ENCODE data around the gene GAS2. TPM values are rescaled to one million over a fixed set of nuclear protein-coding genes. Genes with fewer than 3 reads are reported as not detected.

GAS2 gene
- total RNA-seq, 1 donor from 2014 or later = 2.1 TPM

- no peak for DNase-seq (ENCODE audit: low read depth)
Observed at GRCh38 chr11:22725079-22725478, 58.7 kb downstream of the GAS2 start.

DNA sequence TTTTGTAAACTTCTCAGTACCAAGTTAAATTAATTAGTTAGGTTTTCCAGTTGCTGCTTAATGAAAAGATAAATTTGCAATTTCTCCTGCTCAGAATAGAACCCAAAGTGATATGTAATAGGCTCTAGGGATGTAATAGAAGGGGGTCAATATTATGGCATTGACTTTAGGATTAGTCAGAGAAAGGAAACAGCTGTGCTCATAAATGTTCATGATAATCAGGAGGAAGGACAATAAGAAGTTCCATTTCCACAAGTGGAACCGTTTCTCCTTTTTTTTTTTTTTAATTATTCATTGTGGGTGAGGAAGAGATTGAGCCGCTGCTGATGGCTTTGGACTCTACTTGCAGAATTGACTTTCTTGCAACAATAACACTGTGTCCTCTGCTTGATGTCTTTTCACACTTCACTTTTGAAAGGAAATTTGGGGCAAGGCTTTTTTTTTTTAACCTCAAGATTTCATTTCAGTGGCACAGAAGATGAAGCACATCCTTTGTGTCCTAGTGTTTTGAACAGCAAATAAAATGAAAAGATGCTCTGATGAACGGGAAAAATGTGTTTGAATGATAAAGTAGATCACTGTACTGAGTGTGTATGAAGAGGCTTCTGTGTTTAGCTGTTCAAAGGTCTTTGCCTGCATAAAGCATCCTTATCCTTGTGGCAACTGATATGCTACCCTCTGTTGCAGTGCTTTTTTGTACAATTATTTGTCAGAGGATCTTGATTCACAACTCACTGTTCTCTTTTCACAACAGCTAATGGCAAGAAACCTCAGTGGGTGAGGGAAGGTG is 62.4 kb downstream of the GAS2 start:
- DNase-seq (ENCODE audit: low read depth) = no peak

- DNase-seq (ENCODE audit: low read depth) = peak; percentile 3
Observed at GRCh38 chr11:22730319-22730718, 63.9 kb downstream of the GAS2 start.

GRCh38 chr11:22732588-22732987 is 66.2 kb downstream of the GAS2 start:
- DNase-seq (ENCODE audit: low read depth) = no peak

DNA sequence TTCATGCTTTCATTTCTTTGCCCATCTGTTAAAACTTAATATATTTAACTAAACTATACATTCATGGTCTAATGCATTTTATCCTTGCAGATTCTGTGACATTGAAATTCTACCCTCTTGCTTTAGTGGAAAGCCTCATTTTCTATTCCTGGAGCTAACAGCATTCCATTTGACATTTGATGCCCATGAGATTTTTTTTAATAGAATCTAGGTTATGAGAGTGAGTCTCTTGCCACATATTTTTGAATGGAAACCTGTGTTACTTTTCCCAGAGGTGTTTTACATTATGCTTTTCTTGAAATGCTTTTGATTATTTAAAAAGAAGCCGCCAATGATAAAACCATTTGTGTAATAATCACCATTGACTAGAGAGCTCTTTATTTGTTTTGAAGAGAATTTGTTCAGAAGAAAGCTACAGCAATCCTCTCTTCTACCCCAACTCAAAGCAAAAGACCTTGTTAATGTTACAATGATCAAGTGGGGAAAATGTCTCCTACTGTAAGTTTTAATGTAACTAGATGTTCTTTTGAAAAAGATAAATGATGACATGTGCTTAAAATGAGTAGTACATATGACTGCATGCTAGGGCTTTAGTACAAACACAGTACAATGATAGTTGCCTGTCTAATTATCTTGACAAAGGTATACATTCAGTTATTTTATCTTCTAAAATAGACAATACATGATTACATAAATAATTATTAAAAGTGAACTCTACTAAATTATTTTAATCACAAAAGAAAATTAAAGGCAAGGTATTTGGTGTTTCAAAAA is 67.3 kb downstream of the GAS2 start:
- no peak for DNase-seq (ENCODE audit: low read depth)

GRCh38 chr11:22734628-22735345 is 68.4 kb downstream of the GAS2 start:
- no peak for DNase-seq (ENCODE audit: low read depth)

- DNase-seq (ENCODE audit: low read depth) = no peak
Observed at GRCh38 chr11:22742157-22742613, 75.8 kb downstream of the GAS2 start.

DNA sequence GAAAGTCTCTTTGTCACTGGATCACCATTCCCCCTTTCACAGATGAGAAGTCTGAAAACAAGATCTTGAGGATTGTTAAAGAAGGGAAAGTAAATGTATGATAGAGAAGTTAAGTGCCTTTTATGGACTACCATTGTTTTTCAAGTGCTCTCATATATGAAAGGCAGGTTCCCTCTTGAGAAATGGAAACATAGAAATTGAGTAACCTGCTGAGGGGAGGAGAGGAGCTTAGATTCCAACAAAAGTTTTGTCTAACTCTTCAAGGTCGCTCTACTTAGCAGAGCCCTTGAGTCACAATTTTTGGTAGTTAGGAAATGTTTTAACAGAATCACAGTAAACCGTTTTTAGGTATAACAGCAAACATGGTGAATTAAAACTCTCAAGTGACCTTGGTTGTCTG is 83.1 kb downstream of the GAS2 start:
- DNase-seq (ENCODE audit: low read depth) = no peak

- no peak for DNase-seq (ENCODE audit: low read depth)
Observed at GRCh38 chr11:22752908-22753310, 86.5 kb downstream of the GAS2 start.

- DNase-seq (ENCODE audit: low read depth) = no peak
Observed at GRCh38 chr11:22753416-22753815, 87.0 kb downstream of the GAS2 start.

GRCh38 chr11:22761066-22761465 is 94.7 kb downstream of the GAS2 start:
- DNase-seq (ENCODE audit: low read depth) = no peak

DNA sequence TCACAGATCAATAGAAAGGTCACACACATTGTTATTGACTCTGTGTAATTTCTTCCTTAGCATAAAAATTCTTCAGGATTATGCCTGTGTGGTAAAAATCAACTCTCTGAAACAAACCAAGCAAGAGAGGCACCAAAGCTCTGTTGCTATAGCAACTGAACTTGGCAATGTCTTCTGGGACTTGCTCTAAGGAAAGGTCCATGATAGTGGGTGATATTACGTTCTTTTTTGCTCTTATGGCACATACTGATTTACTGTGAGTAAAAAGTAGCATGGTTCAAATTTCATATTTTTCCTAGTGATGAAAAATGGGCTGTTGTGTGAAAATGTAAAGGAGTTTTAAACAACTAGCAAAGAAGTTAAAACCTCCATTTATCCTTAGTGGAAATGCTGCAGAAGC is 96.8 kb downstream of the GAS2 start:
- no peak for DNase-seq (ENCODE audit: low read depth)

DNA sequence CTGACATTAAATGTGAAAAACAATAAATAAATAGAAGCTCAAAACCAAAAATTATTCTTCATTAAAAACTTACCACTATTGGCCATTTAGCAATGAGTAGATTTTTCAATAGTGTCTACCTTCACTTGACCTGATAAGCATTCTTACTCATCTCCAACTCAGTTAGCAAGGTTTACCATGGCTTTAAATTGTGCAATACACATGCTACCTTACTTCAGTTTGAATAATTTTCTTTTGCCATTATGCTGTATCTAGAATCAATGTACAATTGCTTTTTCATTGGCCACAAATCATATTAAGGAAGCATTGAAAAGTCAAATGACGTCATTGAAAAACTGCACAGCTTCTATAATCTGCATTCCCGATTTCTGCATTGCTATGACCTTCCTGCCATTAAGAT is 98.3 kb downstream of the GAS2 start:
- no peak for DNase-seq (ENCODE audit: low read depth)

DNA sequence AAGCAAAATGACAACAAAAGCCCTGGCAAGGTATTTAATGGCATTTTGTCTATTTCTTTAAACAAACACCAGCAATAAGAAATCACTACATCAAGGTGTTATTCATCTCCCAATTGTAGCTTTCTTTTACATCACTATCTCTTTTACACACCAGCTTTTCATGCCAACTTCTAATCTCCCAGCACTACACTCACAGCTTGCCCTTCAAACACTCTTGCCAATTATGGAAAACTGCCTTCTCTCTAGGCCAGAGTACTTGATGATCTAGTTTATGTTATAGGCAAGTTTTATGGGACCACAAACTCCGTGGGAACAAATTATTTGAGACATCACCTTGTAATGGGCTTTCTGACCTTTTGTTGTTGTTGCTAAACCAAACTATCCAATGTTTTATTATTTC is 101.9 kb downstream of the GAS2 start:
- no peak for DNase-seq (ENCODE audit: low read depth)

- DNase-seq (ENCODE audit: low read depth) = no peak
Observed at GRCh38 chr11:22769081-22769480, 102.7 kb downstream of the GAS2 start.

- no peak for DNase-seq (ENCODE audit: low read depth)
Observed at GRCh38 chr11:22774716-22775115, 108.3 kb downstream of the GAS2 start.

DNA sequence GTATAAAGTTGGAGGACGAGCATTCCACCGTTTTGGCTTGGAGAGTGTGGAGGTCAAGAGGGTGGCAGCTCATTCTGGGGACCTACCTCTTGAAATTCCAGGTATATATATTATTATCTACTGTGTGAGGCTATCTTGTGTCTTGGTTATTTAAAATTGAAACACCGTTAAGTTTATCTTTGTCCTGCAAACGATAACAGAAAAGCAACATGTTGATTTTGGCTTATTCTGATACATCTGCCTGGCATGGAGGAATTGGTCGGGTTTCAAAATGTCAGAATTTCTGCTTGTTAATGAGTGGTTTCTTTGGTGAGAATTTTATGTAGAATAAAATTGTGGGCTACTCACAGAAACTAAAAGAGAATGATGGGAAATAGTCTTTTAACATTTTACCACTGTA is 108.8 kb downstream of the GAS2 start:
- no peak for DNase-seq (ENCODE audit: low read depth)

DNA sequence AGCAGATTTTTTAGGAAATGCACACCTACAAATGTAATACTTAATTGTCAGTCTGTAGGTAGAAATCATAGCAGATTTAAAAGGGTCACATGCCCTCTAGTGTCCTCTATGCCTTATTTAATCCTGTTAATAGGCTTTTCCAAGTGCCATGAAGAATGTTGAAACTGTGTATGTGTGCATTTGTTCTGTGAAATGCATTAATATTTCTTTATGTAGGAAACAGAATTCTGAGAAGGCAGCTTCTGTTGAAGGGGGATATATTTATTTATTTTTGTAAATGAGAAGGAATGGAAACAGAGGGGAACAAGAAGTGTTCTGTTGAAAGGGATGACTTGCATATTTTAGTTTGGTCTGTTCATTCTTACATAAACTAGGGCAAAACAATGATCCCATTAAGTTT is 112.2 kb downstream of the GAS2 start:
- no peak for DNase-seq (ENCODE audit: low read depth)

DNA sequence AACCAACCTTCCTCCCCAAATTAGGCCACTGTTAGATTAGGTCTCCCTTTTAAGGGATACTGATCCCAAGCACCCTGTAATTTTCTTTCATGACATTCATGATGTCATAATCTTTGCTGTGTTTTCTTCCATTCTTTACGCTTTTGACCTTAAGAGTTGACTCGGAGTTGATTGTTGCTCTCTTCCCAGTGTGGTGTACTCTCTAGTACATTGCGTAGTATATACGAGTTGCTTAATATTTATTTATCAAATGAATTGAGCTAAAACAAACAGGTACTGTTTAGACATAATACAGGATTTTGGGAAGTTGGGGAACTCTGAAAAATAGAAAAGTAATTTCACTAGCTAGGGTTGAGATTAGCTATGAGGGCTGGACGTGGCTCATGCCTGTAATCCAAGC is 113.4 kb downstream of the GAS2 start:
- DNase-seq (ENCODE audit: low read depth) = no peak

- no peak for DNase-seq (ENCODE audit: low read depth)
Observed at GRCh38 chr11:22780952-22781593, 114.7 kb downstream of the GAS2 start.

DNA sequence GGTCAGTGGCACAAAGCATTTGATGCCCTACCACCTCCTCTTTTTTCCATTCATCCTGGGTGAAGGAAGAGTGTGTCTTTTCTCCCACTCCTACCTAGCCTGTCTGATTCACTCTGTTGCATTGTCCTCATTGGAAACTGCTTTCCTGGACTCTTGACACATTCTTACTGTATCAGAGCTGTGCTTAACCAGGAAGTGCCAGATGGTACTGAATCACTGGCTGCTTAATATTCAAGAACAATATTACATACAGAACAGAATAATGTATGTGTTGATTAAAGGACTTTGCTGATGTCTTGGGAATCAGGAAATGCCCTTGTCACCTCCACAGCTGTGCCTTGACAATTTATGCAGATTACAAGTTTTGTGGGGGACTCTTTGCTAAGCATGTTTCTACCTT is 118.8 kb downstream of the GAS2 start:
- no peak for DNase-seq (ENCODE audit: low read depth)

GRCh38 chr11:22786475-22786874 is 120.1 kb downstream of the GAS2 start:
- DNase-seq (ENCODE audit: low read depth) = no peak
